GM12891 (cell line): ENCODE results near the gene CSMD2.

Experiments used
- PAX5 ChIP-seq: IDR thresholded peaks from 2 replicates; pipeline ENCODE4 v1.6.1; 2011; ENCODE audit warnings: low read length, moderate library complexity, mild to moderate bottlenecking; ENCODE audit not compliant: insufficient read depth, severe bottlenecking
- POLR2A ChIP-seq: IDR thresholded peaks from 2 replicates; pipeline ENCODE4 v1.6.1; 2011; ENCODE audit warnings: low read depth, low read length, control low read depth
- POLR2AphosphoS5 ChIP-seq: IDR thresholded peaks from 2 replicates; pipeline ENCODE4 v1.6.1; 2011; ENCODE audit warnings: low read depth, low read length, control low read depth
- TAF1 ChIP-seq: IDR thresholded peaks from 2 replicates; pipeline ENCODE4 v1.6.1; 2011; ENCODE audit warnings: low read depth, low read length, control low read depth

- TF ChIP-seq POLR2A (no peak), POLR2AphosphoS5 (no peak), TAF1 (no peak), PAX5 (no peak)
These were observed 23.4 kb upstream of the CSMD2 start for GRCh38 chr1:34188418-34188817.
